ENCODE results near the gene ZNF396.

Gene ZNF396

DNA sequence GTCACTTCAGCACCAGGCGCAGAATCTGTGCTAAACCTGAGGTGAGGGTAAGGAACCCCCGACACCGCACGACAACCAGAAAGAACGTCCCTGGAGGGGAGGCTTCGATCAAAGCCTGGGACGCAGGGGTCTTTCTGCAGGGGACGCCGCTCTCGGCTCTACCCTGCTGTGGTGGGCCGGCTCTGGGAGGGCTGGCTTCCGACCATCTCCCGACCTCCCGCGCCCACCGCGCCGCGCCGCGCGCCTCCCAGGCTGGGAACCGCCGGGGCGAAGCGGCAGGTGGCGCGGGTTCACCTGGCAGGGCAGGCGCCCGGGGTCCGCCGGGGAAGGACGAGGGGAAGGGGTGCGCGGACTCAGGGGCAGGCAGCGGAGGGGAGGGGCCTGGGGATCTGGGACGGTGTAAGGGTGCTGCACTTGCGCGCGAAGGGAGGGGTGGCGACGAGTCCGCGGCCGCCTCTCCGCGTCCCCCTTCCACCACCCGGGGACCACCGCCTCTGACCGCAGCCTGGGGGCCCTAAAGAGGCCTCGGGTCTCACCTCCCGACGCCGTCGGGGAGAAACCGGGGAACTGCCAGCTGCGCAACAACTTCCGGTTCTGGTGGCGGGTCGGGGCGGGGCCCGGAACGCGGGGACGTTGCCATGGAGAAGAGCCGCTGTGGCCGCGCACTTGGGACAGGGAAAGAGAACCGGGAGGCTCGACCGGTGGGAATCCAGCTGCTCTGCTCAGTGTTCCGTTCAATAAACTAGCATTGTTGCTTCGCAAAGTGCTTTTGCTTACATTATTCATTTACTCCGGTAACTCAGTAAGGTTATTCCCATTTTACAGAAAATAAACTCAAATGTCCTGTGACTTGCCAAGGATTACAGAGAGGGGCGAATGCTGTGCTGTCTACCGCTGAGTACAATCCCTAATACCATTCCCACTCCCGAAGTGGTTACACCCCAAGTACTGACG, at the start of gene ZNF396:
ZNF396 (minus strand) TSS at position 596 of the 954 bp plus-strand sequence. CDS start 3,045 bp downstream, outside the sequence.
- peak; percentile 68 for DNase-seq

DNA sequence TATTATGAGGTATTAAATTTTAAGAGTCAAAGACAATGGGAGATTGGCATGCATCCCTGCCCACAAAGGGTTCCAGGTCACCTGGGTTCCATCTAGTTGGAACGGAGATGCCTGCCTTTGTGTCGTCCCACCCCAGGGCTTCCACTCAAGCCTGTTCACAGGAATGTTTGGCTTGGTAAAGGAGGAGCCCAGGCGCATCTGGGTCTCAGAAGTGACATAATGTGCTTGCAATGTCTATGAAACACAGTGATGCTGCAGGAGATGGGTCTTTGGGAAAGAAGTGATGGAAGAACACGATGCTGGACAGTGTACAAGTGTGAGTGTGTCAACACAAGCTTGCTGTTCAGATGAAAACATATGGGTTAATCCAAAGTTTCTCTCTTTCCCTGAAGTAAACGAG, 49.6 kb upstream of the ZNF396 start:
- DNase-seq: no peak

DNA sequence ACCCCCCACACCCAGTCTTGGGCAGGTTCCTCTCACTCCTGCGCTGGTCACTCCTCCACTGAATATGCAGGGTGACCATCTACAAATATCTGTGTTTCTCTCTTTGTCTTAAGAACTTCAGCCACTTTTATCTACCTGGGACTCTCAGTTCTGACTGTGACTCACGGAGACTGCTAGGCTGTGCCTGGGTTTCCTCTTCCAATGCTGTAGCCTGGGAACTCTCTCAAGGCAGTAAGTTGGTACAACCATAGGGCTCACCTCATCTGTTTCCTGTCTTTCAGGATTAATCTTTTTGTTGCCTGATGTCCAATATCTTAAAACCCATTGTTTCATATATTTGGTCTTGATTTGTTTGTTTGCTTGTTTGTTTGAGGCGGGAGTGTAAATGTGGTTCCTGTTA, 47.2 kb upstream of the ZNF396 start:
- DNase-seq: no peak

GRCh38 chr18:35422237-35422636, 45.1 kb upstream of the ZNF396 start:
- peak; percentile 10 for DNase-seq

- DNase-seq: no peak
These were observed 41.5 kb upstream of the ZNF396 start for GRCh38 chr18:35418610-35419009.

DNA sequence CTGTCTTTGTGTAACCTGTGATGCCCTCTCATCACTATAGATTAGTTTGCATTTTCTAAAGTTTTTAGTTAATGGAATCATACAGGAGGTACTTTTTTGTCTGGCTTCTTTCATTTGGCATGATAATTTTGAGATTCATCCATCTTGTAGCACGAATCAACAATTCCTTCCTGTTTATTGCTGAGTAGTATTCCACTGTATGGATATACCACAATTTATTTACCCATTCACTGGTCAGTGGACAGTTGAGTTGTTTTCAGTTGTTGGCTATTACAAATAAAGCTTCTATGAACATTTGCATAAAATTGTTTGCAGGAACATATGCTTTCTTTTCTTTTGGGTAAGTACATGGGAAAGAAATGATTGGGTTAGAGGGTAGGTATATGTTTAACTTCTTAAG, 40.1 kb upstream of the ZNF396 start:
- no peak for DNase-seq

GRCh38 chr18:35415511-35416073, 38.5 kb upstream of the ZNF396 start:
- DNase-seq: no peak

GRCh38 chr18:35413163-35413511, 36.0 kb upstream of the ZNF396 start:
- DNase-seq: no peak

DNA sequence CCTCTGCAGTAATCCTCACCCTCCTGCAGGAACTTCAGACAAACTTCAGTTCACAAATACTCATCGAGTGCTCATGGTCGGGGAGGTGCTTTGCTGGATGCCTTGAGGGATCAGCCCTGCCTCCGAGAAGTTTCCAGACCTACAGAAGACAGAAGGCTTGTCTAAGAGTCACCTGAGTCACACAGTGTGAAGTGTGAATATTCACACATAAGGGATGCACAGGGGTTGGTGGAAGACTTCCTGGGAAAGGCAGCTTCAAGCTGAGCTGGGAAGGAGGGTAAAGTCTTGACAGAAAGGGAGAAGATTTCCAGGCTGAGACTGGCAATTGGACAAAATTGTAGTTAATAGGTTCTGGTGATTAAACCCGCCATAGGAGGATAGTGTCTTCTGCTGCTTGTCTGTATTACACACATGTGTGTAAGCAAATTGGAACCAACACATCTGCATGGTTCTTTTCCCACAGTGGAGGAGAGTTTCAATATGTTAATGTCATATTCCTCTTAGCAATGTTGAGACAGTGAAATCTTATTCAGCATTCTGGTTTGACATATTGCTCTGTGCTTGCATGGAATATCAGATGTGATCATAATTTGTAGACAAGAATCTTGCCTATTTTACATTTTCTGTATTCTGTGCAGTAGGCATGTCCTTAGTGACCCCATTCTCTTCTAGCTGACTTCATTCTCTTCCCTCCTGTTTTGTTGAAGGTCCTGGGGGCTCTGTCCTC, 34.7 kb upstream of the ZNF396 start:
- DNase-seq: no peak

- DNase-seq: no peak
These were observed 33.4 kb upstream of the ZNF396 start for GRCh38 chr18:35410561-35410960.

- no peak for DNase-seq
These were observed 32.8 kb upstream of the ZNF396 start for GRCh38 chr18:35409911-35410310.

GRCh38 chr18:35408843-35409261, 31.7 kb upstream of the ZNF396 start:
- no peak for DNase-seq

GRCh38 chr18:35407871-35408481, 30.8 kb upstream of the ZNF396 start:
- DNase-seq: peak; percentile 69

GRCh38 chr18:35406666-35407065, 29.5 kb upstream of the ZNF396 start:
- DNase-seq: no peak

- no peak for DNase-seq
These were observed 20.8 kb upstream of the ZNF396 start for GRCh38 chr18:35397976-35398375.

DNA sequence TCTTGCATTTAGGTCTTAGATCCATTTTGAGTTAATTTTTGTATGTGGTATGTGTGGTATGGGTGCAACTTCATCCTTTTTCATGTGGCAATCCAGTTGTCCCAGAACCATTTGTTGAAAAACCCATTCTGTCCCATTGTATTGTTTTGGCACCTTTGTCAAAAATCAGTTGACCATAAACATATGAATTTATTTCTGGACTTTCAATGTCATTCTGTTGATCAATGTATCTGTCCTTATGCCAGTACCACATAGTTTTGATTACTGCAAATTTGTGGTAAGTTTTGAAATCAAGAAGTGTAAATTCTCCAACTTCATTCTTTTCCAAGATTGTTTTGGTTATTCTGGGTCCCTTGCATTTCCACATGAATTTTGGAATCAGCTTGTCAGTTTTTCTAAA, 16.6 kb upstream of the ZNF396 start:
- DNase-seq: no peak

DNA sequence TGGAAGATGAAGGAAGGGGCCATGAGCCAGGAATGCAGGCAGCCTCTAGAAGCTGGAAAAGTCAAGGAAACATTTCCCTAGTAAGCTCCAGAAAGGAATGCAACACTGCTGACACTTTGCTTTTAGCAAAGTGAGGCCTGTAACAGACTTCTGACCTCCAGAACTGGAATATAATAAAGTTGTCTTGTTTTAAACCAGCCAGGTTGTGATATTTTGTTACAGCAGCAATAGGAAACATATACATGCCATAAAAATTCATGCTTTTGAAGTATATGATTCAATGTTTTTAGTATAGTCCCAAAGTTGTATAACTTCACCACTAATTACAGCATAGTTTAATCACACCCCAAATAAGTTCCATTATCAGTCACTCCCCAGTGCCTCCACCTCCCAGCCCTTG, 15.2 kb upstream of the ZNF396 start:
- no peak for DNase-seq

DNA sequence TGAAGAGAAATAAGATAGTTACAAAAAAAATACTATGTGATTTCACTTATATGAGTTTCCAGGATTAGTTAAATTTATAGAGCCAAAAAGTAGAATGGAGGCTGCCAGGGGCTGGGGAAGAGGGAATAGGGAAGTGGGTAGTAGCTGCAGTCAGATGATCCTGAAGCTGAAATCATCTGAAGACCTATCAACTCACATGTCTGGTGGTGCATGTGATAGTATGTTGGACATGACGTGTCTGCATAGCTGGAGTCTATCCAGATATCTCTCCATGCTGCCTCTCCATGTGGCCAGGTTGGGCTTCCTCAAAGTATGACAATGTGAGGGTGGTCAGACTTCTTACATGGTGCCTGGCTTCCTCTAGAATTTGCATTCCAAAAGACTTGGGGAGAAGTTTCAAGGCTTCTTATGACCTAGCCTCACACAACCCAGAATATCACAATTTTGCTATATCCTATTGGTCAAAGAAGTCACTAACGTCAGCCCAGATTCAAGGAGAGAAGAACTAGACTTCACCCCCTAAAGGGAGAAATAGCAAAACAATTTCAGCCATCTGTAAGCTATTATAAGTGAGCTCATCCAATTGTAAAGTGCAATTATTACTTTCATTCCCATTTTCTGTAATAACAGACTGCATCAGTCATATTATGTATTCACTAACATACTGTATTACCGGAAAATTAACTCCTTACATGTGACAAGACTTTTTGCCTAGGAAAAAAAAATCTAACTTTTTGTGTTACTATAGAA, 14.0 kb upstream of the ZNF396 start:
- DNase-seq: no peak

DNA sequence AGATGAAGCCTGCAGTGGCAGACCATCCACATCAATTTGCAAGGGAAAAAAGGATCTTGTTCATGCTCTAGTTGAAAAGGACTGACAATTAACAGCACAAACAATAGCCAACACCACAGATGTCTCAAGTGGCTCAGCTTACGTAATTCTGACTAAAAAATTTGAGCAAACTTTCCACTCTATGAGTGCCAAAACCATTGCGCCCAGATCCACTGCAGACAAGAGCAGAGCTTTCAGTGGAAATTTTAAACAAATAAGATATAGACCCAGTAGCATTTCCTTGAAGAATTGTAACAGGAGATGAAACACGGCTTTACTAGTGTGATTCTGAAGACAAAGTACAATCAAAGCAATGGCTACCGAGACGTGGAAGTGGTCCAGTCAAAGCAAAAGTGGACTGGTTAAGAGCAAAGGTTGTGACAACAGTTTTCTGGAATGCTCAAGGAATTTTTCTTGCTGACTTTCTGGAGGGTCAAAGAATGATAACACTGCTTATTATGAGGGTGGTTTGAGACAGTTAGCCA, 12.0 kb upstream of the ZNF396 start:
- no peak for DNase-seq

DNA sequence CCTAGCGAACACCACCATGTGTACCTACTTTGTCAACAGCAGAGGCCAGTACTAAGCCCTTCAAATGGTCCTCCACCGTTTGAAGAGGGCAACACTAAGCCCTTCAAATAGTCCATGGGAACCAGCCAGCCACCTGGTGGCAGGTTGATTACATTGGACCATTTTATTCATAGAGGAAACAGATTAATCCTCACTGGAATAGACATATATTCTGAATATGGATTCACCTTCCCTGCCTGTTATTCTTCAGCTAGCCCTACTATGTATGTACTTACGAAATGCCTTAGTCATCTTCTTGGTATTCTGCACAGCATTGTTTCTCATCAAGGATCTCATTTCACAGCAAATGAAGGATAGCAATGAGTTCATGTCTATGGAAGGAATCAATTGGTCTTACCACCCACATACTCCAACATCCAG, 10.0 kb upstream of the ZNF396 start:
- no peak for DNase-seq

DNA sequence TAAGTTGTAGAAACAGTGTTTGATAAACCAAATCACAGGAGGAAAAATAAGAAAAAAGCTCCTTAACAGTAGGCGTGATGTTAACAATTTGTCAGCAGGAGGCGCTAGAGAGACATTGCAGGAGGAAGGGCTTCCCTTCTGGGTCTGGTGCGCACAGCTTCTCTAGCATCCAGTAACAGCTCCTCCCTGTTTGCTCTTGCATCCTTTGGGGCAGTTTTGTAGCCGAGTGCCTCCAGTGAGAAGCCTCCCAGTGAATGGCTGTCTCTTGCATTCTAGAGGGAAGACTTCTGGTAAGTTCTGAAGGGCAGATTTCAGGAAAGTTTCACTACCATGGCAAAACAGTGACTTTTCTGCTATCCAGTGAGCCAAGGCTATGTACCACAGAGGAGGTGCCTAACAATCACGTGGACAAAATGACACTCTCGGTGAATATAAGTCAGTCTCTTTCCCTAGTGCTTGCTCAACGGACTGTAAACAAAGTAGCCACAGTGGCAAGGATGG, 9.5 kb upstream of the ZNF396 start:
- DNase-seq: peak; percentile 79

DNA sequence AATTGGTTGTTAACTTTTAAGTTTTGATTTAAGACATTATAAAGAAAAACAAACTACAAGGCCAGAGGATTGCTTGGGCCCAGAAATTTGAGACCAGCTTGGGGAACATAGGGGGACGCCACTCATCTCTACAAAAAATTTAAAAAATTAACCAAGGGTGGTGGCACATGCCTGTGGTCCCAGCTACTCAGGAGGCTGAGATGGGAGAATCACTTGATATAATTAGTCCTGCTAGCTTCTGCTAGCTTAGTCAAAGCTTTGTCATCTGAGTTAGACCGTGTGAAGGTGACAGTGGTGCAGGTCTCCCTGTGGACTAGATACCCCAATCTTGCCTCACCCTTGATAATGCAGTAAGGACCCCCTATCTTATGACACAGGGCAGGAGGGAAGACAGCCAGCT, 6.0 kb upstream of the ZNF396 start:
- no peak for DNase-seq
